Measurements from ENCODE around the gene THADA. TPM values are rescaled to one million over a fixed set of nuclear protein-coding genes. Genes with fewer than 3 reads are reported as not detected.

The THADA gene
- total RNA-seq, 1 experiment from 2014 or later, result 20.1 TPM

- no CpG with 5 or more reads among the region's 1 CpG for WGBS (ENCODE audit: extremely low coverage, insufficient read length, low lambda C conversion rate)
- no peaks in the 10 kb centered on the region for H4K20me1 ChIP-seq (ENCODE audit: control insufficient read depth, insufficient read depth, insufficient read length)
- no peak overlapping the region for H3K27ac ChIP-seq (ENCODE audit: insufficient read length, low read depth, low read length)
- H4K5ac ChIP-seq (ENCODE audit: insufficient read length, low read depth, low read length), result no peak overlapping the region
- H3K79me2 ChIP-seq (ENCODE audit: insufficient read depth, low read length), result no peaks in the 10 kb centered on the region
- H3K4me2 ChIP-seq (ENCODE audit: insufficient read depth, insufficient read length, low read length), result no peak overlapping the region
- TF ChIP-seq CTCF (conservative IDR thresholded peaks at IDR 0.05), result no peak
- no peak overlapping the region for H2BK5ac ChIP-seq (ENCODE audit: insufficient read length, low read length)
- no peak overlapping the region for H4K91ac ChIP-seq (ENCODE audit: insufficient read length, low read depth, low read length)
- no peak overlapping the region for H3K23ac ChIP-seq (ENCODE audit: insufficient read length, low read depth, low read length)
- H2AK5ac ChIP-seq (ENCODE audit: insufficient read length, low read length), result no peak overlapping the region
- Mint-ChIP-seq H3K36me3 (ENCODE audit: insufficient read depth in 1 of 3, low read depth in 3 of 3) (no peaks in the 10 kb centered on the region; a peak in 1 of 7 replicates), H3K27me3 (ENCODE audit: low read depth) (no peaks in the 10 kb centered on the region), H3K4me1 (peaks cover 37 to 42% of the 10 kb centered on the region in 2 experiments), H3K27ac (no peak overlapping the region; a peak in 2 of 7 replicates), H3K9me3 (no peaks in the 10 kb centered on the region; a peak in 1 of 5 replicates), H3K4me3 (no peak overlapping the region)
- no peak overlapping the region for H2BK20ac ChIP-seq (ENCODE audit: low read depth, low read length, poor library complexity, severe bottlenecking)
- no peak overlapping the region for H3K14ac ChIP-seq (ENCODE audit: insufficient read depth, low read length)
- no peak overlapping the region for H2BK120ac ChIP-seq (ENCODE audit: low read depth, low read length, poor library complexity, severe bottlenecking)
- no peak overlapping the region for H3T11ph ChIP-seq (ENCODE audit: low read length)
- no peak overlapping the region for H2AFZ ChIP-seq (ENCODE audit: low read length)
- H4K8ac ChIP-seq (replicated peaks; ENCODE audit: insufficient read length, low read depth, low read length), result no peak overlapping the region
- no peak overlapping the region for H2BK12ac ChIP-seq (ENCODE audit: insufficient read length, low read depth, low read length)
- H3K79me1 ChIP-seq (ENCODE audit: insufficient read depth, low read depth, low read length, poor library complexity, severe bottlenecking), result no peaks in the 10 kb centered on the region
- H3K4ac ChIP-seq (ENCODE audit: low read depth, low read length), result no peak overlapping the region
- H3K9me3 ChIP-seq (ENCODE audit: control insufficient read depth, low read depth, low read length), result no peaks in the 10 kb centered on the region
- H3K4me1 ChIP-seq (ENCODE audit: insufficient read depth, low read length), result peaks cover 13% of the 10 kb centered on the region; the same call in 1 of the 2 replicates
- H3K9ac ChIP-seq (ENCODE audit: extremely low read depth, insufficient read length, low read length), result no peak overlapping the region
- no peak overlapping the region for H2BK15ac ChIP-seq (ENCODE audit: low read depth, low read length)
- no peak for DNase-seq
- H3K18ac ChIP-seq (ENCODE audit: insufficient read length, low read depth, low read length), result no peak overlapping the region
- no peak overlapping the region for H3K56ac ChIP-seq (ENCODE audit: insufficient read length, low read depth, low read length)
- no peaks in the 10 kb centered on the region for H3K27me3 ChIP-seq (ENCODE audit: insufficient read depth, low read length)
- H3K23me2 ChIP-seq (ENCODE audit: insufficient read length, low read depth, low read length, poor library complexity, severe bottlenecking), result no peaks in the 10 kb centered on the region
Observed at GRCh38 chr2:43348908-43349661, 246.8 kb downstream of the THADA start.

Data from H9 (cell line).